ENCODE data around the gene AXDND1. TPM values are rescaled to one million over a fixed set of nuclear protein-coding genes. Genes with fewer than 3 reads are reported as not detected.

Gene AXDND1
- total RNA-seq, 4 donors from 2014 or later = 0.39 TPM; not detected in 3

- TF ChIP-seq POLR2A (IDR thresholded peaks at IDR 0.05) = no peak
- TF ChIP-seq CTCF (IDR thresholded peaks at IDR 0.05) = no peak
- no peak overlapping the region for H3K4me3 ChIP-seq (ENCODE audit: low read depth, poor library complexity, severe bottlenecking)
- 96 to 97% methylated on average over 1 of the region's 1 CpG for WGBS, 2 donors
- intact Hi-C loops (cut with DNase I; ENCODE audit: low total_unique reads) = no loop called here
- DNase-seq (ENCODE audit: low spot score in 2 of 2) = no peak
Observed at GRCh38 chr1:179601093-179601492, 235.3 kb downstream of the AXDND1 start.

Other genes with a start within 250 kb of the AXDND1 start
- 10 to 100 TPM in 3 of 4 donors, 1 to 10 TPM in 1; 8.6 to 13.6 (median 11.5) TPM for gene ABL2, start 136.3 kb upstream of the AXDND1 start, total RNA-seq
- gene SOAT1, start 72.2 kb upstream of the AXDND1 start, total RNA-seq = 10 to 100 TPM in 2 of 4 donors, 1 to 10 TPM in 2; 4.6 to 34.4 (median 17.7) TPM
- gene NPHS2, start 210.0 kb downstream of the AXDND1 start, total RNA-seq = not detected
- under 1 TPM; 0.34 to 0.78 (median 0.61) TPM for gene TDRD5, start 225.9 kb downstream of the AXDND1 start, total RNA-seq